ENCODE data around the gene IL1RAPL2. TPM values are rescaled to one million over a fixed set of nuclear protein-coding genes. Genes with fewer than 3 reads are reported as not detected.
A peak's percentile ranks its signal among the peaks of the same experiment; 100 is the strongest.
"Not testable (repeated sequence)": the region's sequence is repeated elsewhere in the genome, so short reads cannot be mapped to it uniquely, and the experiment has no call there.

Gene IL1RAPL2
- total RNA-seq, 1 donor from 2014 or later = not detected

DNA sequence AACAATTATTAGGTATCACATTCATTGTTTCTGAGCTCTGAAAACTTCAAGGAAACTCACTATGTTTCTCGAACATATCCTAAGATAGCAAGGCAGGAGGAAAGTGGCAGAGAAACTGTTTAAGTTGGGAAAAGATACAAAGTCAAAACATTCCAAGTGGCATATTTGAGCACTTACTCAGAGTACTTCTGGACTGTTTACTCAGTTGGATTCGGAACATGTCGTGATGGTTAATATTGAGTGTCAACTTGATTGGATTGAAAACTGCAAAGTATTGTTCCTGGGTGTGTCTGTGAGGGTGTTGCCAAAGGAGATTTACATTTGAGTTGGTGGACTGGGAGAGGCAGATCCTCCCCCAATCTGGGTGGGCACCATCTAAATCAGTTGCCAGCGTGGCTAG lies 298.3 kb downstream of the IL1RAPL2 start:
- Histone ChIP-seq H3K36me3 (ENCODE audit: control insufficient read depth, insufficient read depth, low read length) (no peaks in the 10 kb centered on the region), H3K4me3 (ENCODE audit: low read depth, low read length) (no peak overlapping the region), H3K27me3 (ENCODE audit: control insufficient read depth, insufficient read depth, low read length) (no peaks in the 10 kb centered on the region)
- no peak for DNase-seq (ENCODE audit: low read depth)
- TF ChIP-seq, protein P1, sequence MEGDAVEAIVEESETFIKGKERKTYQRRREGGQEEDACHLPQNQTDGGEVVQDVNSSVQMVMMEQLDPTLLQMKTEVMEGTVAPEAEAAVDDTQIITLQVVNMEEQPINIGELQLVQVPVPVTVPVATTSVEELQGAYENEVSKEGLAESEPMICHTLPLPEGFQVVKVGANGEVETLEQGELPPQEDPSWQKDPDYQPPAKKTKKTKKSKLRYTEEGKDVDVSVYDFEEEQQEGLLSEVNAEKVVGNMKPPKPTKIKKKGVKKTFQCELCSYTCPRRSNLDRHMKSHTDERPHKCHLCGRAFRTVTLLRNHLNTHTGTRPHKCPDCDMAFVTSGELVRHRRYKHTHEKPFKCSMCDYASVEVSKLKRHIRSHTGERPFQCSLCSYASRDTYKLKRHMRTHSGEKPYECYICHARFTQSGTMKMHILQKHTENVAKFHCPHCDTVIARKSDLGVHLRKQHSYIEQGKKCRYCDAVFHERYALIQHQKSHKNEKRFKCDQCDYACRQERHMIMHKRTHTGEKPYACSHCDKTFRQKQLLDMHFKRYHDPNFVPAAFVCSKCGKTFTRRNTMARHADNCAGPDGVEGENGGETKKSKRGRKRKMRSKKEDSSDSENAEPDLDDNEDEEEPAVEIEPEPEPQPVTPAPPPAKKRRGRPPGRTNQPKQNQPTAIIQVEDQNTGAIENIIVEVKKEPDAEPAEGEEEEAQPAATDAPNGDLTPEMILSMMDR (IDR thresholded peaks at IDR 0.05; ENCODE audit: insufficient read depth, low read length, poor library complexity, severe bottlenecking) = no peak

DNA sequence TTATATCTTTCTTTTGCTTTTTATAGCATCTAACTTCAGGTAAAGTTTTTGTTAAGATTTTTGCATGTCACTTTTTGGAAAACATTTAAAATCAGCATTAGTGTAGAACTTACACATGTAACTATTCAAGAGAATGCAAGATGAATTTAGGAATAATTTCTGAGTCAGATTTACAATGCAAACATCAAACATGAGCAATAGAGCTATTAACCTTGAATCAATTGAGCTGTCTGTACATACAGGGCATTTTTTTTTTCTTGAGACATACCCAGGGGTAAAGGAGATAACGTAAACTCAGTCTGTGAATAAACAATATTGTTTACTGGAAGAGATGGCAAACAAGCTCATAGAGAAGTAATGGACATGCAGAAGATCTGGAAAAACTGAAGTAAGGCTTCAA lies 311.5 kb downstream of the IL1RAPL2 start:
- TF ChIP-seq, protein P1 (IDR thresholded peaks at IDR 0.05; ENCODE audit: insufficient read depth, low read length, poor library complexity, severe bottlenecking) = no peak
- no peak for DNase-seq (ENCODE audit: low read depth)

DNA sequence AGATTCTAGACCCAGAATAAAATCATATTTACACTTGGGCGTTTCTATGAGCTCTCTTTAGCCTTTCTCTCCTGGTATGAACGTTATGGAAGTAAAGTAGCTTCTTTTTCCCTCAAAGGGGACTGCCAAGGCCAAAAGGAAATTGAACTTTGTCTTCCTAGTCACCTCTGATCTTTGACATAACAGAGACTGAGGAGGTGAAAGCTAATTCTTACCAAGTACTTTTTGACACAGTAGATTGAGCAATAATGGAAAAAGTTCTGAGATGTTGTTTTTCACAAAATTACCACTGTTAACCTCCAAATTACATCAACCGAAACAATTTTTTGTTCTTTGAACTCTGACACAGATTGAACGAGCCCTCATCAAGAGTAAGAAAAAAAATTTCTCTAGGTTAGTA lies 336.1 kb downstream of the IL1RAPL2 start:
- Histone ChIP-seq H3K27me3 (ENCODE audit: control insufficient read depth, insufficient read depth, low read length) (no peaks in the 10 kb centered on the region), H3K36me3 (ENCODE audit: control insufficient read depth, insufficient read depth, low read length) (no peaks in the 10 kb centered on the region), H3K4me3 (ENCODE audit: low read depth, low read length) (no peak overlapping the region)
- TF ChIP-seq, protein P1 (IDR thresholded peaks at IDR 0.05; ENCODE audit: insufficient read depth, low read length, poor library complexity, severe bottlenecking) = no peak
- no peak for DNase-seq (ENCODE audit: low read depth)

More for the DNA sequence above, 311.5 kb downstream of the IL1RAPL2 start:
- Histone ChIP-seq H3K4me3 (ENCODE audit: low read depth, low read length) (no peak overlapping the region), H3K27me3 (ENCODE audit: control insufficient read depth, insufficient read depth, low read length) (no peaks in the 10 kb centered on the region), H3K36me3 (ENCODE audit: control insufficient read depth, insufficient read depth, low read length) (no peaks in the 10 kb centered on the region)

DNA sequence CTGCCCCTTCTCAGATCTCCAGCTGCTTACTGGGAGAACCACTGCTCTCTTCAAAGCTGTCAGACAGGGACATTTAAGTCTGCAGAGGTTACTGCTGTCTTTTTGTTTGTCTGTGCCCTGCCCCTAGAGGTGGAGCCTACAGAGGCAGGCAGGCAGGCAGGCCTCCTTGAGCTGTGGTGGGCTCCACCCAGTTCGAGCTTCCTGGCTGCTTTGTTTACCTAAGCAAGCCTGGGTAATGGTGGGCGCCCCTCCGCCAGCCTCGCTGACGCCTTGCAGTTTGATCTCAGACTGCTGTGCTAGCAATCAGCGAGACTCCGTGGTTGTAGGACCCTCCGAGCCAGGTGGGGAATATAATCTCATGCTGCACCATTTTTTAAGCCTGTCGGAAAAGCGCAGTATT lies 343.7 kb downstream of the IL1RAPL2 start:
- H3K27me3 ChIP-seq (ENCODE audit: control insufficient read depth, insufficient read depth, low read length); DNase-seq (ENCODE audit: low read depth); H3K36me3 ChIP-seq (ENCODE audit: control insufficient read depth, insufficient read depth, low read length): not testable (repeated sequence)
- H3K4me3 ChIP-seq (ENCODE audit: low read depth, low read length) = peak overlapping the region; percentile 35

DNA sequence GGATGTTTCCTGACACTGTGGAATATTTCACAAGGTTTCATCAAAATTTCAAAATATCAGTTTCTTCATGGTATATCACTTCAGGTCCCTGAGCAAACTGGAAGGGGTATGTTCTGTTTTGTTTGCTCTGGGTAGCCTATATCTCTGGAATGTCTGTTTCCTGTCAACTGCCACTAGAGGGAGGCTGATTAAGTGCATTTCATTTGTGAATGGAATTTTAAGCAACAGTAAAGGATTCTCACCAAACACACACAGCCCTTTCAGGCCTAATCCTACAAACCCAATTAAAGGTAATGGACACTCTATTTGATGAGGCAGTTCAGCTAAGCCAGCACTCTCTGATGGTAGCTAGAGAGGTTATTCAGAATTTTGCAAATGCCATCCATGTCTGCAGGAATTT lies 347.3 kb downstream of the IL1RAPL2 start:
- H3K4me3 ChIP-seq (ENCODE audit: low read depth, low read length) = no peak overlapping the region
- TF ChIP-seq, protein P1 (IDR thresholded peaks at IDR 0.05; ENCODE audit: insufficient read depth, low read length, poor library complexity, severe bottlenecking) = peak; percentile 68
- DNase-seq (ENCODE audit: low read depth) = peak; percentile 2
- H3K36me3 ChIP-seq (ENCODE audit: control insufficient read depth, insufficient read depth, low read length) = no peaks in the 10 kb centered on the region
- no peaks in the 10 kb centered on the region for H3K27me3 ChIP-seq (ENCODE audit: control insufficient read depth, insufficient read depth, low read length)

DNA sequence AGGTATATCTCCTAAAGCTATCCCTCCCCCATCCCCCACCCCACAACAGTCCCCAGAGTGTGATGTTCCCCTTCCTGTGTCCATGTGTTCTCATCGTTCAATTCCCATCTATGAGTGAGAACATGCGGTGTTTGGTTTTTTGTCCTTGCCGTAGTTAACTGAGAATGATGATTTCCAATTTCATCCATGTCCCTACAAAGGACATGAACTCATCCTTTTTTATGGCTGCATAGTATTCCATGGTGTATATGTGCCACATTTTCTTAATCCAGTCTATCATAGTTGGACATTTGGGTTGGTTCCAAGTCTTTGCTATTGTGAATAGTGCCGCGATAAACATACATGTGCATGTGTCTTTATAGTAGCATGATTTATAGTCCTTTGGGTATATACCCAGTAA lies 348.7 kb downstream of the IL1RAPL2 start:
- H3K27me3 ChIP-seq (ENCODE audit: control insufficient read depth, insufficient read depth, low read length); H3K36me3 ChIP-seq (ENCODE audit: control insufficient read depth, insufficient read depth, low read length); DNase-seq (ENCODE audit: low read depth); H3K4me3 ChIP-seq (ENCODE audit: low read depth, low read length): not testable (repeated sequence)

DNA sequence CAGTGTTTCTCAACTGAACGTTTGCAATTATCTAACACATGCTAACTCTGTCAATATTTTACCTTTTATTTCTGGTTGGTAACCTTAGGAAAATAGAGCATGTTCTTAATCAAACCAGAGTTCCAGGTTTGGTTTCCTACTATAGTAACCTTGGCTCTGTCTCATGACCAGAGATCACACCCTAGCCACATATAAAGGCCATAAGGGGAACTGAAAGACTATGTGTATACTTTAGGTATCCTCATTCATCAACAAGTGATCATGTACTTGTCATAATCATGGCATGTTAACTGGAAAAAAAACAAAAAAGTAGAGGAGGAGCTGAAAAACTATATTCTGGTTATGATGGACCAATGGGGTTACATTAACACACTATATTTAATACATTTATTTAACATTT lies 352.1 kb downstream of the IL1RAPL2 start:
- DNase-seq (ENCODE audit: low read depth) = no peak
- H3K27me3 ChIP-seq (ENCODE audit: control insufficient read depth, insufficient read depth, low read length) = no peaks in the 10 kb centered on the region
- H3K36me3 ChIP-seq (ENCODE audit: control insufficient read depth, insufficient read depth, low read length) = no peaks in the 10 kb centered on the region
- TF ChIP-seq, protein P1 (IDR thresholded peaks at IDR 0.05; ENCODE audit: insufficient read depth, low read length, poor library complexity, severe bottlenecking) = no peak
- H3K4me3 ChIP-seq (ENCODE audit: low read depth, low read length) = no peak overlapping the region

All from kidney epithelial cell (primary cell).